DLD1 (cell line): ENCODE measurements around the gene PEPD.

Source experiments
- in situ Hi-C: cut with HindIII; loops from 2 replicates; pipeline ENCODE4 v1.10.0; 2017; ENCODE audit warnings: low sequenced_read_pairs

PEPD gene

GRCh38 chr19:33461256-33462111, 60.1 kb downstream of the PEPD start:
- in situ Hi-C loops: no loop called here

- in situ Hi-C loops: no loop called here
Observed at GRCh38 chr19:33460221-33460908, 61.2 kb downstream of the PEPD start.

GRCh38 chr19:33459222-33460090, 62.1 kb downstream of the PEPD start:
- in situ Hi-C loops: no loop called here

GRCh38 chr19:33458807-33459206, 62.8 kb downstream of the PEPD start:
- in situ Hi-C loops: no loop called here

- in situ Hi-C loops: no loop called here
Observed at GRCh38 chr19:33458171-33458633, 63.4 kb downstream of the PEPD start.

GRCh38 chr19:33456845-33457220, 64.8 kb downstream of the PEPD start:
- in situ Hi-C loops: no loop called here

GRCh38 chr19:33456076-33456844, 65.3 kb downstream of the PEPD start:
- in situ Hi-C loops: no loop called here

GRCh38 chr19:33453265-33453664, 68.3 kb downstream of the PEPD start:
- in situ Hi-C loops: no loop called here

- in situ Hi-C loops: no loop called here
Observed at GRCh38 chr19:33450689-33451088, 70.9 kb downstream of the PEPD start.

GRCh38 chr19:33449799-33450198, 71.8 kb downstream of the PEPD start:
- in situ Hi-C loops: no loop called here

- in situ Hi-C loops: no loop called here
Observed at GRCh38 chr19:33448159-33448516, 73.5 kb downstream of the PEPD start.

GRCh38 chr19:33447336-33448158, 74.0 kb downstream of the PEPD start:
- in situ Hi-C loops: no loop called here

GRCh38 chr19:33446330-33447293, 75.0 kb downstream of the PEPD start:
- in situ Hi-C loops: no loop called here

- in situ Hi-C loops: no loop called here
Observed at GRCh38 chr19:33445442-33446329, 75.9 kb downstream of the PEPD start.

GRCh38 chr19:33444562-33445441, 76.8 kb downstream of the PEPD start:
- in situ Hi-C loops: no loop called here
